ENCODE measurements around the gene ATP2B2. TPM values are rescaled to one million over a fixed set of nuclear protein-coding genes. Genes with fewer than 3 reads are reported as not detected.

The ATP2B2 gene
- total RNA-seq, 1 experiment from 2014 or later, result not detected

DNA sequence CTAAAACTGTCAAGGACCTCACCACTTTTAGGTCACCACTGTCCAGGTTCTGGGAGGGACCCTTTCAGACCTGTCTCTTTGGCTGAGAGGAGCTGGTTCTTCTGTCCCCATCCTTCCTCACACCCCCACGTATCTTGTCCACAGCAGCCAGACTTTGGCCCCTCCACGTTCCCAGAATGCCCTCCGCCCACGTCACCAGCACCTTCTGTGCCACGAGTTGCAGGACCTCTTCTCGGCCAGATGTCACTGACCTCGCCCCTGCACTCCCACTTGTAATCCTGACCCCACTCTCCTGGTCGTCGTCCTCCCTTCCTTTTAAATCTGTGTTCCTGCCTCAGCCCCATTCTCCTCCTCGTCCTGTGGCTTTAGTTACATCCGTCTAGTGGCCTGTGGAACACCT is 161.9 kb downstream of the ATP2B2 start:
- BruUV-seq (replicated peaks), result no TSS peak
- TF ChIP-seq ZFX (IDR thresholded peaks at IDR 0.05) (no peak), ATF3 (IDR thresholded peaks at IDR 0.05) (no peak), TCF7L2 (IDR thresholded peaks at IDR 0.05; ENCODE audit: borderline replicate concordance, extremely low read depth, insufficient read depth, insufficient read length) (no peak)
- intact Hi-C loops (cut with micrococcal nuclease), result loop anchor here (5.0 kb wide), 1 partner anchor 359 kb away; no protein-coding TSS in a partner anchor
- ChIA-PET RAD21 (ENCODE audit: low non-redundant PET in 1 of 2, low total read pairs in 2 of 2, uncharacterized antibody in 2 of 2, unreplicated experiment in 2 of 2) (no interaction called here), CTCF (interaction anchor here (1.0 to 1.7 kb wide), 3 partner anchors 18 to 395 kb away, joined by 5 read pairs; no protein-coding TSS in a partner anchor), POLR2A (interaction anchor here (0.6 kb wide), 1 partner anchor 359 kb away, joined by 4 read pairs; no protein-coding TSS in a partner anchor)
- H3K4me3 ChIP-seq (replicated peaks in 1 of 2; ENCODE audit: low read depth in 1 of 2, low read length in 2 of 2), result no peak overlapping the region
- no peak overlapping the region for H3K27ac ChIP-seq (ENCODE audit: low read depth, low read length)
- no peaks in the 10 kb centered on the region for H3K9me2 ChIP-seq (ENCODE audit: insufficient read depth)
- no peak overlapping the region for H3K9ac ChIP-seq (ENCODE audit: low read length)
- H3K27me3 ChIP-seq (ENCODE audit: insufficient read depth, low read length), result no peaks in the 10 kb centered on the region
- ATAC-seq, result 0 out of 2 replicates have a peak, but pooled peaks have one; percentile 6
- no peak overlapping the region for H3K4me2 ChIP-seq (ENCODE audit: low read length)
- no peak overlapping the region for H2AFZ ChIP-seq (ENCODE audit: low read depth, low read length, poor library complexity, severe bottlenecking)
- no peaks in the 10 kb centered on the region for H3K79me2 ChIP-seq (ENCODE audit: insufficient read depth, low read length)
- H4K20me1 ChIP-seq (ENCODE audit: insufficient read depth), result no peaks in the 10 kb centered on the region
- DNase-seq (ENCODE audit: low read depth, low spot score), result no peak
- H3K36me3 ChIP-seq (ENCODE audit: control insufficient read depth in 1 of 2, insufficient read depth in 2 of 2, low read length in 2 of 2), result no peaks in the 10 kb centered on the region
- no peaks in the 10 kb centered on the region for H3K4me1 ChIP-seq (ENCODE audit: control insufficient read depth in 1 of 2, insufficient read depth in 2 of 2, low read length in 2 of 2)
- H3K9me3 ChIP-seq (ENCODE audit: control insufficient read depth in 1 of 2, insufficient read depth in 1 of 2, low read depth in 1 of 2, low read length in 2 of 2), result no peaks in the 10 kb centered on the region

DNA sequence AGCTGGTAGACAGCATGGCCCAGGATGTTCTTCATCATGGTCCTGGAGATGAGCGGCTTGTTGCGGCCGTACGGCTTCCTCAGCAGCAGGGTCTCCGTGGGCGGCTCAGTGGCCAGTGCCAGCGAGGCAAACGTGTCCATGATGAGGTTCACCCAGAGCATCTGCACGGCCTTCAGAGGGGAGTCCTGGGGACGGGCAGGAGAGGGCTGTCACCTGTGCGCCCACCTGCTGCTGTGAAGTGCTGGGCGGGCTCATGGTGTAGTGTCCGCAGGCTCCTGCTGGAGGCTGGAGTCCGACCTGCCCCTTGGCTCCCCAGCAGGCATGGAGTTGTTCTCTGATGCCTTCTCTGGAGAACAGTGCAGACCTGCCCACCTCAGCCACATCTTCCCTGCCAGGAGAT is 162.6 kb downstream of the ATP2B2 start:
- H4K20me1 ChIP-seq (ENCODE audit: insufficient read depth), result no peaks in the 10 kb centered on the region
- H3K4me1 ChIP-seq (ENCODE audit: control insufficient read depth in 1 of 2, insufficient read depth in 2 of 2, low read length in 2 of 2), result no peaks in the 10 kb centered on the region
- intact Hi-C loops (cut with micrococcal nuclease), result loop anchor here (5.0 kb wide), 1 partner anchor 360 kb away; no protein-coding TSS in a partner anchor
- no peak overlapping the region for H3K4me2 ChIP-seq (ENCODE audit: low read length)
- no peaks in the 10 kb centered on the region for H3K9me2 ChIP-seq (ENCODE audit: insufficient read depth)
- H3K4me3 ChIP-seq (replicated peaks in 1 of 2; ENCODE audit: low read depth in 1 of 2, low read length in 2 of 2), result no peak overlapping the region
- no peak overlapping the region for H3K9ac ChIP-seq (ENCODE audit: low read length)
- no peak overlapping the region for H3K27ac ChIP-seq (ENCODE audit: low read depth, low read length)
- ChIA-PET CTCF (interaction anchor here (1.7 kb wide), 1 partner anchor 396 kb away, joined by 5 read pairs; no protein-coding TSS in a partner anchor), RAD21 (ENCODE audit: low non-redundant PET in 1 of 2, low total read pairs in 2 of 2, uncharacterized antibody in 2 of 2, unreplicated experiment in 2 of 2) (no interaction called here), POLR2A (no interaction called here)
- H3K27me3 ChIP-seq (ENCODE audit: insufficient read depth, low read length), result no peaks in the 10 kb centered on the region
- TF ChIP-seq ZFX (IDR thresholded peaks at IDR 0.05) (no peak), EZH2 (IDR thresholded peaks at IDR 0.05) (no peak), TCF7L2 (IDR thresholded peaks at IDR 0.05; ENCODE audit: borderline replicate concordance, extremely low read depth, insufficient read depth, insufficient read length) (no peak), SRF (IDR thresholded peaks at IDR 0.05; ENCODE audit: low read depth) (no peak), YY1 (IDR thresholded peaks at IDR 0.05; ENCODE audit: extremely low read depth, insufficient replicate concordance, low read depth, low read length) (no peak), REST (IDR thresholded peaks at IDR 0.05; ENCODE audit: low read depth) (no peak), CBX3 (IDR thresholded peaks at IDR 0.05; ENCODE audit: low read depth) (no peak), SIN3A (IDR thresholded peaks at IDR 0.05; ENCODE audit: low read depth) (no peak), ZNF274 (IDR thresholded peaks at IDR 0.05; ENCODE audit: low read depth, low read length) (no peak), EGR1 (IDR thresholded peaks at IDR 0.05; ENCODE audit: low read depth) (no peak), JUND (IDR thresholded peaks at IDR 0.05) (no peak)
- no peaks in the 10 kb centered on the region for H3K9me3 ChIP-seq (ENCODE audit: control insufficient read depth in 1 of 2, insufficient read depth in 1 of 2, low read depth in 1 of 2, low read length in 2 of 2)
- no peaks in the 10 kb centered on the region for H3K36me3 ChIP-seq (ENCODE audit: control insufficient read depth in 1 of 2, insufficient read depth in 2 of 2, low read length in 2 of 2)
- ATAC-seq, result no peak
- H3K79me2 ChIP-seq (ENCODE audit: insufficient read depth, low read length), result no peaks in the 10 kb centered on the region
- no TSS peak for BruUV-seq (replicated peaks)
- no peak overlapping the region for H2AFZ ChIP-seq (ENCODE audit: low read depth, low read length, poor library complexity, severe bottlenecking)
- DNase-seq (ENCODE audit: low read depth, low spot score), result no peak

Data from HCT116 (cell line).